Endothelial cell of umbilical vein (primary cell): ENCODE results near the gene DNAH10. TPM values are rescaled to one million over a fixed set of nuclear protein-coding genes. Genes with fewer than 3 reads are reported as not detected.

Experiments used
- BruUV-seq: library from RNA; stranded (reverse); fragments of 400-500 nt; replicated peaks from 2 replicates; lab custom pipeline; 2021; lab: Mats Ljungman, UMichigan
- CTCF ChIA-PET: fragments of 300-600, 350-600 bp; sonication (Branson Sonifier 250); formaldehyde crosslinking; loops from one replicate; lab custom pipeline; 2021; ENCODE audit warnings: antibody characterized with exemption, inconsistent platforms; lab: Charles Lee
- POLR2A ChIA-PET: fragments of 300-600, 350-600 bp; sonication (Branson Sonifier 250); formaldehyde crosslinking; loops from one replicate; lab custom pipeline; 2021; ENCODE audit warnings: antibody characterized with exemption, inconsistent platforms; lab: Charles Lee
- DNase-seq: peaks from one replicate; pipeline ENCODE4 v3.0.0-alpha.2; 2011; ENCODE audit warnings: low read depth, low spot score
- FAIRE-seq: peaks from 2 replicates; lab custom pipeline; 2011; peaks lifted over from hg19 to GRCh38; lab: Jason Lieb, UNC
- H2AFZ ChIP-seq: 2 replicates; pipeline ENCODE4 v1.6.0; 2012; ENCODE audit warnings: low read depth, low read length, control low read depth, inconsistent platforms
- H3K27ac ChIP-seq: 2 replicates; pipeline ENCODE4 v1.5.1; 2011; ENCODE audit warnings: low read depth, mild to moderate bottlenecking, control low read depth, low read length, moderate library complexity; ENCODE audit not compliant: insufficient read depth
- H3K27me3 ChIP-seq, 2 experiments: 2 replicates each; pipeline versions ENCODE4 v1.6.0 to v1.6.1; 2011; ENCODE audit warnings: low read length in 2 of 2, mixed read lengths in 1 of 2; ENCODE audit not compliant: control insufficient read depth in 2 of 2, insufficient read depth in 2 of 2
- H3K36me3 ChIP-seq, 2 experiments: 2 replicates in 1 of 2; 3 replicates in 1 of 2; pipeline ENCODE4 v1.5.1; 2011; ENCODE audit warnings: low read length in 2 of 2, mild to moderate bottlenecking in 1 of 2, moderate library complexity in 1 of 2; ENCODE audit not compliant: control insufficient read depth in 2 of 2, insufficient read depth in 2 of 2; ENCODE audit errors: extremely low read depth in 1 of 2
- H3K4me1 ChIP-seq: 3 replicates; pipeline ENCODE4 v1.5.1; 2011; ENCODE audit warnings: mild to moderate bottlenecking, low read length; ENCODE audit not compliant: control insufficient read depth, insufficient read depth; ENCODE audit errors: extremely low read depth
- H3K4me2 ChIP-seq: 2 replicates; pipeline ENCODE4 v1.6.1; 2011; ENCODE audit warnings: low read length, control low read depth, mixed read lengths; ENCODE audit not compliant: insufficient read depth
- H3K4me3 ChIP-seq, 3 experiments: fragments of 200-600 bp in 1 of 3; sonication (generic), shearing (Covaris generic) in 1 of 3; replicated peaks in 1 of 3; 2 replicates each; pipeline ENCODE4 v1.5.1; 2011 to 2016; ENCODE audit warnings: control low read depth in 3 of 3, low read length in 3 of 3, mild to moderate bottlenecking in 2 of 3, inconsistent platforms in 1 of 3, low read depth in 1 of 3, moderate library complexity in 1 of 3; ENCODE audit not compliant: insufficient read depth in 1 of 3
- H3K79me2 ChIP-seq: 2 replicates; pipeline ENCODE4 v1.6.0; 2012; ENCODE audit warnings: low read length, inconsistent platforms; ENCODE audit not compliant: control insufficient read depth, insufficient read depth
- H3K9ac ChIP-seq: replicated peaks from 2 replicates; pipeline ENCODE3; 2011; ENCODE audit warnings: low read length, control low read depth; ENCODE audit not compliant: insufficient read depth; ENCODE audit errors: extremely low read depth
- H3K9me1 ChIP-seq: replicated peaks from 3 replicates; pipeline ENCODE4 v1.6.0; 2011; ENCODE audit warnings: mild to moderate bottlenecking, low read length; ENCODE audit not compliant: control insufficient read depth, insufficient read depth; ENCODE audit errors: extremely low read depth
- H3K9me3 ChIP-seq: replicated peaks from 2 replicates; pipeline ENCODE4 v1.5.1; 2012; ENCODE audit warnings: low read length, inconsistent platforms; ENCODE audit not compliant: control insufficient read depth, insufficient read depth
- H4K20me1 ChIP-seq: replicated peaks from 2 replicates; pipeline ENCODE3; 2011; ENCODE audit warnings: mild to moderate bottlenecking, low read length; ENCODE audit not compliant: control insufficient read depth, insufficient read depth; ENCODE audit errors: extremely low read depth
- GATA2 ChIP-seq: IDR thresholded peaks from 2 replicates; pipeline ENCODE4 v1.7.0; 2011; ENCODE audit warnings: low read depth, mild to moderate bottlenecking, moderate library complexity, mixed read lengths, low read length; ENCODE audit not compliant: insufficient read length, insufficient read depth
- JUN ChIP-seq: IDR thresholded peaks from 2 replicates; pipeline ENCODE4 v1.6.1; 2011; ENCODE audit warnings: borderline replicate concordance, low read depth; ENCODE audit not compliant: insufficient read length, insufficient read depth
- MYC ChIP-seq: IDR thresholded peaks from one replicate; pipeline ENCODE4 v1.6.1; 2011; ENCODE audit warnings: mild to moderate bottlenecking, low read depth, low read length
- POLR2A ChIP-seq: IDR thresholded peaks from 2 replicates; pipeline ENCODE4 v1.6.1; 2012; ENCODE audit warnings: low read depth, mild to moderate bottlenecking, control low read depth, low read length
- POLR2AphosphoS5 ChIP-seq: IDR thresholded peaks from 2 replicates; pipeline ENCODE4 v1.6.1; 2012; ENCODE audit warnings: low read depth, mild to moderate bottlenecking, control low read depth, low read length, moderate library complexity; ENCODE audit not compliant: insufficient read depth
- dilution Hi-C: fragments of 300-500 bp; cut with MboI; formaldehyde crosslinking; loops from one replicate; pipeline ENCODE4 v1.15.0; 2019; ENCODE audit warnings: low sequenced_read_pairs; ENCODE audit not compliant: extremely low pct_ligation_motif_present
- intact Hi-C: fragments of 100-400 bp; cut with micrococcal nuclease; formaldehyde crosslinking; loops from one replicate; pipeline ENCODE4 v1.10.0; 2022
- polyA plus RNA-seq, 4 experiments: library from polyadenylated mRNA; depleted of rRNA in 3 of 4; stranded (reverse) in 3 of 4; unstranded in 1 of 4; fragments of >200 nt; gene quantifications; 2 replicates each; pipeline versions ENCODE4 v1.2.1 to v1.2.3, GENCODE V29; 2011 to 2012; ENCODE audit warnings: missing spikeins in 1 of 4
- total RNA-seq: library from RNA; stranded (reverse); gene quantifications from 2 replicates; pipeline ENCODE4 v1.2.3, GENCODE V29; 2021
- TF ChIP-seq, protein P1 (sequence below), 2 donors: IDR thresholded peaks; 1 replicate in 1 of 2; 2 replicates in 1 of 2; pipeline ENCODE4 v1.5.1; 2011; ENCODE audit warnings: low read length in 2 of 2, mild to moderate bottlenecking in 2 of 2, moderate library complexity in 2 of 2, control low read depth in 1 of 2, inconsistent platforms in 1 of 2, low read depth in 1 of 2; ENCODE audit not compliant: insufficient read depth in 1 of 2; ENCODE audit errors: extremely low read depth in 1 of 2
- TF ChIP-seq, protein P2 (sequence below): IDR thresholded peaks from 2 replicates; pipeline ENCODE4 v1.6.1; 2011; ENCODE audit not compliant: insufficient read depth, insufficient read length

DNAH10 gene
- total and polyA plus RNA-seq, 2 donors (not counting 3 experiments of a cell fraction or from before 2014, with no cell fraction given) = 0.04 to 0.31 TPM

DNA sequence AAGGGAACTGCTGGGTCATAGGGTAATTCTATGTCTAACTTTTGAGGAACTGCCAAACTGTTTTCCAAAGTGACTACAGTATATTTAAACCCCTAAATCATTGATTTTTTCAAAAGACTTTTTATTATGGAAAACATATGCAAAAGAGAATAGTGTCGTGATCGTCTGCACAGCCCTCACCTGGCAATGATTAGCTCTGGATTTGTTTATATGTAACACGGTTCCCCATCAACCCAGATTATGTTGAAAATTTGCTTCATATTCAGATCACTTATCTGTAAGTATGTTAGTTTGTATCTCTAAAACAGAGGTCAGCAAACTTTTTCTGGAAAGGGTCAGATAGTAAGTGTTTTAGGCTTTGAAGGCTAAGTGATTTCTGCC lies 157.9 kb downstream of the DNAH10 start:
- no peaks in the 10 kb centered on the region for H3K79me2 ChIP-seq
- H3K27ac ChIP-seq = no peak overlapping the region
- H4K20me1 ChIP-seq = no peaks in the 10 kb centered on the region
- TF ChIP-seq JUN (no peak), MYC (no peak), GATA2 (no peak), POLR2AphosphoS5 (no peak), POLR2A (no peak)
- TF ChIP-seq, protein P1, sequence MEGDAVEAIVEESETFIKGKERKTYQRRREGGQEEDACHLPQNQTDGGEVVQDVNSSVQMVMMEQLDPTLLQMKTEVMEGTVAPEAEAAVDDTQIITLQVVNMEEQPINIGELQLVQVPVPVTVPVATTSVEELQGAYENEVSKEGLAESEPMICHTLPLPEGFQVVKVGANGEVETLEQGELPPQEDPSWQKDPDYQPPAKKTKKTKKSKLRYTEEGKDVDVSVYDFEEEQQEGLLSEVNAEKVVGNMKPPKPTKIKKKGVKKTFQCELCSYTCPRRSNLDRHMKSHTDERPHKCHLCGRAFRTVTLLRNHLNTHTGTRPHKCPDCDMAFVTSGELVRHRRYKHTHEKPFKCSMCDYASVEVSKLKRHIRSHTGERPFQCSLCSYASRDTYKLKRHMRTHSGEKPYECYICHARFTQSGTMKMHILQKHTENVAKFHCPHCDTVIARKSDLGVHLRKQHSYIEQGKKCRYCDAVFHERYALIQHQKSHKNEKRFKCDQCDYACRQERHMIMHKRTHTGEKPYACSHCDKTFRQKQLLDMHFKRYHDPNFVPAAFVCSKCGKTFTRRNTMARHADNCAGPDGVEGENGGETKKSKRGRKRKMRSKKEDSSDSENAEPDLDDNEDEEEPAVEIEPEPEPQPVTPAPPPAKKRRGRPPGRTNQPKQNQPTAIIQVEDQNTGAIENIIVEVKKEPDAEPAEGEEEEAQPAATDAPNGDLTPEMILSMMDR (IDR thresholded peaks at IDR 0.05; ENCODE audit: extremely low read depth in 1 of 2, insufficient read depth in 1 of 2, low read depth in 1 of 2, low read length in 2 of 2) = no peak
- TF ChIP-seq, protein P2, sequence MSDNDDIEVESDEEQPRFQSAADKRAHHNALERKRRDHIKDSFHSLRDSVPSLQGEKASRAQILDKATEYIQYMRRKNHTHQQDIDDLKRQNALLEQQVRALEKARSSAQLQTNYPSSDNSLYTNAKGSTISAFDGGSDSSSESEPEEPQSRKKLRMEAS = no peak
- BruUV-seq = no TSS peak
- CTCF ChIA-PET = interaction anchor here (1.5 kb wide), 1 partner anchor 19 kb away, joined by 4 read pairs; no protein-coding TSS in a partner anchor
- DNase-seq (no peak), FAIRE-seq (no peak)
- H3K27me3 ChIP-seq = peaks cover 2 to 20% of the 10 kb centered on the region in 2 experiments
- no peak overlapping the region for H3K4me2 ChIP-seq
- no peaks in the 10 kb centered on the region for H3K4me1 ChIP-seq
- POLR2A ChIA-PET = no interaction called here
- H3K9ac ChIP-seq = no peak overlapping the region
- no peak overlapping the region for H2AFZ ChIP-seq
- intact Hi-C loops (no loop called here), dilution Hi-C loops (no loop called here)
- no peaks in the 10 kb centered on the region for H3K36me3 ChIP-seq
- no peak overlapping the region for H3K4me3 ChIP-seq
- no peaks in the 10 kb centered on the region for H3K9me1 ChIP-seq
- no peaks in the 10 kb centered on the region for H3K9me3 ChIP-seq
